ENCODE results near the gene ANKMY1. TPM values are rescaled to one million over a fixed set of nuclear protein-coding genes. Genes with fewer than 3 reads are reported as not detected.

The ANKMY1 gene
- total RNA-seq, 1 donor from 2014 or later: 16.8 TPM

DNA sequence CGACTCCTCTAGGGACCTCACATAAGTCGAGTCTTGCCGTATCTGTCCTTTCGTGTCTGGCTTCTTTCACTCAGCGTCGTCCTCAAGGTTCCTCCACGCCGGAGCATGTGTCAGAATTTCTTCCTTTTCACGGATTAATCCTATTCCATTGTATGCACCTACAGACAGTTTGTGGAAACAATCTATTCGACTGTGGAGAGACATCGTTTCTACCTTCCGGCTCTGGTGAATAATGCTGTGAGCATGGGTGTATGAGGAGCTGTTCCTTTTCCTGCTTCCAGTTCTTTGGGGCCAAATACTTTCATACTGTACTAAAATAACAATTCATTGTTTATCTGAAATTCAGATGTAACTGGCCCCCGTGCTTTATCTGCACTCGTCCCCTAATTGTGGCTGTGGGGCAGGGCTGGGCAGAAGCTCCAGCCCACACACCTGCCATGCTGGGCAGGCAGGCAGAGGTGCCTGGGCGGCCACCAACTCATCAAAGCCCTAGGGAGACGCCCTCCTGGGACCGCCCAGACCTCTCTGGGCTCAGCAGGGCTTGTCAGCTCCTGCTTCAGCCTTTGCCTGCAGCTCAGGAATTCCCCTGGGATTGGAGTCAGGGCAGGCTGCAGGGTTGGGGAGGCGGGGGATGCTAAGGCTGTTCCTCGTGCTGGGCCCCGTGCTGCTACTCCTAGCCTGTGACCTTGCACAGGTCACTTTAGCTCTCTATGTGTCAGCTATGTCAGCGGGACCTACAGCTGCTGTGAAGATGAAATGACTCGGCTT lies 107.8 kb downstream of the ANKMY1 start:
- Mint-ChIP-seq H3K9me3 (no peaks in the 10 kb centered on the region), H3K4me3 (peak overlapping the region; percentile 83), H3K36me3 (peaks cover 4% of the 10 kb centered on the region), H3K27ac (peak overlapping the region; percentile 96), H3K4me1 (ENCODE audit: unreplicated experiment) (peaks cover 23% of the 10 kb centered on the region), H3K27me3 (peaks cover 23% of the 10 kb centered on the region)
- no peak for DNase-seq (ENCODE audit: extremely low spot score, unreplicated experiment)
- TF ChIP-seq, protein P1, sequence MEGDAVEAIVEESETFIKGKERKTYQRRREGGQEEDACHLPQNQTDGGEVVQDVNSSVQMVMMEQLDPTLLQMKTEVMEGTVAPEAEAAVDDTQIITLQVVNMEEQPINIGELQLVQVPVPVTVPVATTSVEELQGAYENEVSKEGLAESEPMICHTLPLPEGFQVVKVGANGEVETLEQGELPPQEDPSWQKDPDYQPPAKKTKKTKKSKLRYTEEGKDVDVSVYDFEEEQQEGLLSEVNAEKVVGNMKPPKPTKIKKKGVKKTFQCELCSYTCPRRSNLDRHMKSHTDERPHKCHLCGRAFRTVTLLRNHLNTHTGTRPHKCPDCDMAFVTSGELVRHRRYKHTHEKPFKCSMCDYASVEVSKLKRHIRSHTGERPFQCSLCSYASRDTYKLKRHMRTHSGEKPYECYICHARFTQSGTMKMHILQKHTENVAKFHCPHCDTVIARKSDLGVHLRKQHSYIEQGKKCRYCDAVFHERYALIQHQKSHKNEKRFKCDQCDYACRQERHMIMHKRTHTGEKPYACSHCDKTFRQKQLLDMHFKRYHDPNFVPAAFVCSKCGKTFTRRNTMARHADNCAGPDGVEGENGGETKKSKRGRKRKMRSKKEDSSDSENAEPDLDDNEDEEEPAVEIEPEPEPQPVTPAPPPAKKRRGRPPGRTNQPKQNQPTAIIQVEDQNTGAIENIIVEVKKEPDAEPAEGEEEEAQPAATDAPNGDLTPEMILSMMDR (conservative IDR thresholded peaks at IDR 0.05): no peak

DNA sequence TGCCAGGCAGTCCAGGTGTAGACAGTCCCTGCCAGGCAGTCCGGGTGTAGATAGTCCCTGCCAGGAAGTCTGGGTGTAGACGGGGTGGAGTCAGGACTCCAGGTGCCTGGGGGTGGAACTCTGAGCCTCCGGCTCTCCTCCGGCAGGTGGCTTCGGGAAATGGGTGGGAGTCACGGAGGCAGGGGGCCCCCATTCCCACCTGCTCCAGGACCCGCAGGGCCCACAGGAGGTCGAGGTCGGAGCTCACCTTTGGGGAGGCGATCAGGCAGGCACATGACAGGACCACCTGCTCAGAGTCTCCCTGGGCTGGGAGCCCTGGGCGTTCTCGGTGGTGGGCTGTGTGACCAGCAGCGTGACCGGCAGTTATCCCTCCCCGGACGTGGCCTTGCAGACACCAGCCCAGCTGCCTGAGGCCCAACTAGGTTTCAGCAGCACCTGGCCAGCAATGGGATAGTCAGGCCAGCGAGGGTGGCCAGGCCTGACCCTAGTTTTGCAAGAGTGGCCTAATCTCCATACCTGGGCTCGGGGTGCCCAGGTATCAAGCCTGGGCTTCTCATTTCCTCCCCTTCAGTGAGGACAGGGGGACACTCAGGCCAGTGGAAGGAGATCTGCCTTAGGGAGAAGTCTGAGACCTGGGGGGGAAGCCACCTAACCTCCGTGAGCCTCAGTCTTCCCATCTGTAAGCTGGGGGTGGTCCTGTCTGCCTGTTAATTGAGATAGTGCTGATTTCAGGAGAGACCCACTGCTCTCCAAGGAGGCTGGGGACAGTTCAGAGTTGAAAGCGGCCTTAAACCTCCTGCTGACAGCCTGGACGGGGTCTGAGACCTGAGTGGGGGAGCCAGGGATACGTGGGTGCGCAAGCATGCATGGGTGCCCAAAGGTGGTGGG lies 109.2 kb downstream of the ANKMY1 start:
- peak overlapping the region; percentile 96 for H3K27ac Mint-ChIP-seq
- H3K36me3 Mint-ChIP-seq: peaks cover 4% of the 10 kb centered on the region
- peak overlapping the region; percentile 54 for H3K4me3 Mint-ChIP-seq

DNA sequence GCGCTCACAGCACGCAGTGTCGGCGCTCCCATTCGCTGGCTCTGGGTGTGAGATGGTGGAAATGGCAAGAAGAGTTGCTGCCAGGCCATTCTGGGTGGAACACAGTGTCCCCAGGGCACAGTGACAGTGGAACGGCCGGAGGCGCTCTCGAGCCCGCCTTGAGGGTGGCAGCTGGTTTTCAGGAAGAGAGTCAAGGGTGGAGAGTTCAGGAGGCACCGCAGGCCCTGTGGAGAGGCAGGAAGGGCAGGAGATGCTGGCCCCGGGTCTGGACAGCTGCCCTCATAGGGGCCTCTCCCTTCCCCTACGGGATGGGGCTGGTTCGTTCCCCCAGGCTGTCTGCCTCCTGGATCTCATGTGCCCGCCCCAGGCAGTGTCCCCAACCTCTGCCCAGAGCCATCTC lies 109.9 kb downstream of the ANKMY1 start:
- Mint-ChIP-seq H3K4me1 (ENCODE audit: unreplicated experiment) (peaks cover 19% of the 10 kb centered on the region), H3K9me3 (no peaks in the 10 kb centered on the region), H3K4me3 (peak overlapping the region; percentile 52), H3K36me3 (peaks cover 4% of the 10 kb centered on the region), H3K27ac (peak overlapping the region; percentile 96), H3K27me3 (peaks cover 12% of the 10 kb centered on the region)
- DNase-seq (ENCODE audit: extremely low spot score, unreplicated experiment): no peak
- TF ChIP-seq, protein P1 (conservative IDR thresholded peaks at IDR 0.05): no peak

More for the DNA sequence above, 109.2 kb downstream of the ANKMY1 start:
- Mint-ChIP-seq H3K27me3 (peaks cover 12% of the 10 kb centered on the region), H3K9me3 (no peaks in the 10 kb centered on the region), H3K4me1 (ENCODE audit: unreplicated experiment) (peaks cover 19% of the 10 kb centered on the region)
- no peak for DNase-seq (ENCODE audit: extremely low spot score, unreplicated experiment)
- TF ChIP-seq, protein P1 (conservative IDR thresholded peaks at IDR 0.05): no peak

DNA sequence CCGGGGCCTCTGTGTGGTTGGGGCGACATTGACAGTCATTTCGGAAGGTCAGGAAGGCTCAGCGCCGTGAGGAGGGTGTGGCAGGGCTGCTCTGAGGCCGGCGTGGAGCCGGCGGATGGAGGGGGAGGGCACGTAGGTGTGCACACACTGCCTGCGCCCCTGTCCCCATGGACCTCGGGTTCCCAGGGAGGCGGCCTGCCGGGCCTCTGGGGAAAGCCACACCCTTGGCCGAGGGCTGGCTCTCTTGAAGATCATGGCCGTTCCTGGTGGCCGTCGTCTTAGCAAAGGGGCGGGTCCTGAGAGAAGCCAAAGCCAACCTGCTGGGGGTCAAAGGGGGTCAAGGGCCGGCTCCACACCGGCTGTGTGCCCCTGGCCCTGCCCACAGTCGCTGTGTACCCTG lies 110.5 kb downstream of the ANKMY1 start:
- Mint-ChIP-seq H3K27ac (peak overlapping the region; percentile 96), H3K27me3 (peaks cover 12% of the 10 kb centered on the region), H3K4me3 (no peak overlapping the region)

GRCh38 chr2:240446664-240447175 lies 111.1 kb downstream of the ANKMY1 start:
- no peaks in the 10 kb centered on the region for H3K9me3 Mint-ChIP-seq
- no peak overlapping the region for H3K4me3 Mint-ChIP-seq
- TF ChIP-seq, protein P1 (conservative IDR thresholded peaks at IDR 0.05): no peak
- H3K27me3 Mint-ChIP-seq: peaks cover 9% of the 10 kb centered on the region
- peak overlapping the region; percentile 96 for H3K27ac Mint-ChIP-seq
- H3K36me3 Mint-ChIP-seq: peaks cover 4% of the 10 kb centered on the region
- H3K4me1 Mint-ChIP-seq (ENCODE audit: unreplicated experiment): peaks cover 19% of the 10 kb centered on the region
- no peak for DNase-seq (ENCODE audit: extremely low spot score, unreplicated experiment)

More for the DNA sequence above, 110.5 kb downstream of the ANKMY1 start:
- peaks cover 4% of the 10 kb centered on the region for H3K36me3 Mint-ChIP-seq
- no peak for DNase-seq (ENCODE audit: extremely low spot score, unreplicated experiment)
- peaks cover 19% of the 10 kb centered on the region for H3K4me1 Mint-ChIP-seq (ENCODE audit: unreplicated experiment)
- TF ChIP-seq, protein P1 (conservative IDR thresholded peaks at IDR 0.05): no peak
- no peaks in the 10 kb centered on the region for H3K9me3 Mint-ChIP-seq
